Astrocyte of the hippocampus (primary cell): ENCODE measurements around the gene SLAIN2.

Experiments used
- DNase-seq: peaks from one replicate; pipeline ENCODE4 v3.0.0; 2011; ENCODE audit warnings: low read depth, low spot score

The SLAIN2 gene

DNA sequence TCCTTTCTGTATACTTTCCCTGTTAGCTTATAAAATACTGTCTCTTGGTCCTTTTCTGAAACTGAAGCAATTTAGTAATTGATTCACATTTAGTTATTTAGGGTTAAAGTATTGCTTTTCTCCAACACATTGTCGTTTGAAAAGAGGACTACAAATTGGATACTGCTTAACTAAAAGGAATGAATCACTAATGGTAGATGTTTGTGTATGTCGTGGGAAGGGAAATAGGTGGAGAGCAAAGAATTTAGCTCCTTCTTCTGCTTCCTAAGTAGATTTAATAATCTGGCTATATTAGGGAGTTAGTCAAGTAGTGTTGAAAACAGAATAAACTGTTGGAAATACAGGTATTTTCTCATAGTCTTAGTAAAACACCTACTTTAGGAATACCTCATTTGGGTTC, 27.9 kb downstream of the SLAIN2 start:
- no peak for DNase-seq

DNA sequence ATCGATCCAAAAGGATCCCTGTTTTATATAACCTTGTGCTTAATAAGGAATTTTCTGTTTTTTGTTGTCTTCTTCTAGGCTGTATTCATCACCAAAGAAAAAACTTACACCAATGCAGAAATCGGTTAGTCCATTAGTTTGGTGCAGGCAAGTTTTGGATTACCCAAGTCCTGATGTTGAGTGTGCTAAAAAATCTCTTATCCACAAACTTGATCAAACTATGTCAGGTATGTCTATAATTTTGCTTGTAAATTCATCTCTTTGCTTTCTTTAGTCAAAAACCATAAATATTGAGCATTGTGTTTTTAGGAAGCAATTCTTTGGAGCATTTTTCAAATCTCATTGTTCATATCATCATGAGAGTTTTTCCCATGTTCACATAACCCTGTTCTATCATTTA, 28.4 kb downstream of the SLAIN2 start:
- no peak for DNase-seq

DNA sequence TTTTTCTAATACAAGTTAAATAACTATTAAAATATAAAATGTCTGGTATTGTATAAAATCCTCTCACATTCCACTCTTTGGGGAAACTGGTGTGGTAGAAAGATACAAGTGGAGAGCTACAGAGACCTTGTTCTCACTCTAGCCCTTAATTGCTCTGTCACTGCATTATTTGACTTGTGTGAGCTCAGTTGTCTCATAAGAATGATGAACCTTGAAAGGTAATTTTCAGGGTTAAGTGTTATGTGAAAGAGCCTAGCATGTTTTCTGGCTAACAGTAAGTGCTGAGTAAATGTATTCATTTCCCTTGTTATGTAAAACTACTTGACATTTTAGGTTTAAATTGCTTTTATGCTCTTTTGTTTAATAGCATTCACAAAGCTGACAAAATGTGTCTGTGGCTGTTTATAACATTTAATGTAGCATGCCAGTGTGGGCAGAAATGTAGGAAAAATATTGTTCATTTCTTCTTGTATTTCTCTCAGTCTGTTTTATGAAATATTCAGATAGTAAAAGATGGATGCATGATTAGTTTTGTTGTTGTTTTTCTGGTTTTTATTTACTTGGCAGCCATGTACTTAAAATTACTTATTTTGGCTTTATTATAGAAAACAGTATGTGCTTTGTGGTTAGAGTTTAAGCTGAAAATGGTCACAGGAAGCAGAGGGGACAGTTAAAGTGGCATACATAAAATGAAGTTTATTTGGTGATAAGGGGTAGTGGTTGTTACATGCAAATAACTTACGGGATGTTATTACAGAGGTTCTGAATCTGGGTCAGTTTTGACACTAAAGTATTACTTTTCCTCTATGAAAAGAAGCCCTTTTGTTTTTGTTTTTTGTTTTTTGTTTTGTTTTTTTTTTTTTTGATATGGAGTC, 29.2 kb downstream of the SLAIN2 start:
- no peak for DNase-seq

DNA sequence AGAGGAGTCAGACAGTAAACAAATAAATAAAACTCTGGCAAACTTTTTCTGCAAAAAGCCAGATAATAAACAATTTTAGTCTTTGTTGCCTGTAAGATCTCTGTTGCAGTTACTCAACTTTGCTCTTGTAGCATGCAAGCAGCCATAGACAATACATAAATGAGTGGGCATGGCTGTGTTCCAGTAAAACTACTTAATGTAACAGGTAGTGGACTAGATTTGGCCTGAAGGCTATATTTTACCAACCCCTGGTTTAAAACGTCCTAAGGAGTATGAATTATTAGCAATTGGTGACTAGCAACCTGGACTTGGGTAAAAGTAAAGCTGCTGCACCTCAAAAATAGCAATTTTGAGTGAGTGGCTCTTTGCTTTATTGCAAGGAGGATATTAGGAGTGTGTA, 30.9 kb downstream of the SLAIN2 start:
- no peak for DNase-seq

DNA sequence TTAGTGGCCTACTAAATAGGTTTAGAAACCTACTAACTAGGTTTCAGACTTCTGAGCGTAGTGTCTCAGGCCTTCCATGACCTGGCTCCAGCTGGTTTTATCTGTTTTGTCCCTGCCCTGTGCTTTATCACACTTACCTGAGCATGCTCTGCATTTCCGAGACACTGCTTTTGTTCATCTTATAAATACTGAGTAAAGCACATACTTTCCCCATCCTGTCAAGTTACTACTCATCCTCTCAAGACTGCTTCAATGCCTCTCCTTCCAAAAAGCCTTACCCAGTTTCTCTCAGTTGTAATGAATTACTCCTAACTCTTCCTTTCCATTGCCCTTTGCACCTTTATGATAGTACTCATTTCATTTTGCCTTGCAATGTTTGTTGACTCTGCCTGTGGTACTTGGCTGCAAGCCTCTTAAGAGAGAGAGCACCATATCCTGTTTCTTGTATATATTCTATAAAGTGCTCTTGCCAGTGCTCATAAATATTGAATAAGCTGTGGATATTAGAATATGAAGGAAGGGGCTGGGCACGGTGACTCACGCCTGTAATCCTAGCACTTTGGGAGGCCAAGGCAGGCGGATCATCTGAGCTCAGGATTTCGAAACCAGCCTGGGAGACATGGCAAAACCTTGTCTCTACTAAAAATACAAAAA, 34.4 kb downstream of the SLAIN2 start:
- DNase-seq: peak; percentile 53

DNA sequence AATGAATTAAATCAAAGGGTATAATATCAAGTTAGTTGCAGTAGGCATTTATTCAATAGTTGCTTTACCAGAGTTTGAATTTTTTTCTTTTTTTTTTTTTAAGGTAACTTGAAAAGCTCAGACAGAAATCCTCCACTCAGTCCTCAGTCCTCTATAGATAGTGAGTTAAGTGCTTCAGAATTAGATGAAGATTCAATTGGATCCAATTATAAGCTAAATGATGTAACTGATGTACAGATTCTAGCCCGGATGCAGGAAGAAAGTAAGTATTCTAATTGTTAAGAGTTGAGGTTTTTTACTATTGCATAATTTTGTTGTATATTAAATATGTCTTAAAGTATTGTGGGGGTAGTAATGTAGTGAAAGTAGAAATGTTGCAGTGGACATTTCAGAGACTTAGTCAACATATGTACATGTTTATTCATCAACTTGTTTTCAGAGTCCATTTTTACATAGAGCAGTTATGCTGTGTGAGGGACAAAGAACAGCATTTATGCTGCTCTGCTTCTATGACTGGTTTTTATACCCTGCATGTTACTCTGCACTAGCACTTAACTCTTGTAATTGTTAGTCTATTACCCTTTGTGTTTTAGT, 38.4 kb downstream of the SLAIN2 start:
- no peak for DNase-seq

DNA sequence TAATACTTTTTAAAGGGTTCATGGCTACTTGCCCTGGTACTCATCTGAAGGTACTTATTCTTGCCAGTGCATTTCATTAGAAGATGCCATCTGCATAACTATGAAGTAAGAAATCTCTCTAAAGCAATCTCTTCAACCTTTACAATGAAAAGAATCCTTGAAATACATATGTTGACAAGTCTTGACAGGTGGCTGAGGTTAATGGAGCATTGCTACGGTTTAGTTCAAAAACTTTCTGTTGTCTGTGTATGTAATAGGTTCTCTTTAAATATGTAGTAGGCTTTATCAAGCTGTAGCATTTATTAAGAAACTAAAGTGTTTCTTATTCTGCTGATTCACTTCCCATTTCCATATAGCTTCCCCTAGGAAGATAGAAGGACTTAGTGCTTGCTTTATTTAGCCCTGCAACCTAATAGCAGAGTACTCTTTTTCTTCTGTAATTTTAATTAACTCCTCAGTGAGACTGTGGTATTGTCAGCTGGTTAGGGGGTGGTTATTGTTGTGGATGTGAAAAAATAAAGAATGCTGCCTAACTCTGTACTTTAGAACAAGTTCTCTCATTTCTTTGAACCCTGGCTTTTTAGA, 39.3 kb downstream of the SLAIN2 start:
- DNase-seq: no peak

DNA sequence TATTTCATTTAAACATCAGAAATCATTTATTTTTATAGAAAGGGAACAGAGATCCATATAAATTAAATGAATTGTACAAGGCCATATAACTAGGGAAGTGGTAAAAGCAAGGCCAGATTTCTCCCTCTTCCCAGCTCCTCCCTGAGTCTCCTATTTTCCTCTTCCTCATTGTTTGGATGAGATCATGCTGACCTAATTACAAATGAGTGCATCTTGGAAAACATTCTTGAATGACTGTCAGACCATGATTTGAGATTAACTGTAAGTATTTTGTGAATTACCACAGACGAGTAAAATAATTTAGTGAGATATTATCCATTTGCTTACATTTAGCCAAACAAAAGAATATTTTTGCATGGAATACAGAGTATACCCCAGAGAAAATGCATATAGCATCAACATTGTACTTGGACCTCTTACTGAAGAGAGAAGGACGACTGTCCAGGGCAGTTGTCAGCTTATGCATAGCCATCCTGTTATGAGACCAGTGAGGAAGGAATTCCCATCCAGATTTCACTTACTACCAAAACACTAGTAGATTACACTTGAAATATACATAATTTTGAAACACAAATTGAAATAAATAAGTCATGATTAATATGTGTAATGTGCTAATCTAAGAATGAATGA, 47.3 kb downstream of the SLAIN2 start:
- peak; percentile 39 for DNase-seq

DNA sequence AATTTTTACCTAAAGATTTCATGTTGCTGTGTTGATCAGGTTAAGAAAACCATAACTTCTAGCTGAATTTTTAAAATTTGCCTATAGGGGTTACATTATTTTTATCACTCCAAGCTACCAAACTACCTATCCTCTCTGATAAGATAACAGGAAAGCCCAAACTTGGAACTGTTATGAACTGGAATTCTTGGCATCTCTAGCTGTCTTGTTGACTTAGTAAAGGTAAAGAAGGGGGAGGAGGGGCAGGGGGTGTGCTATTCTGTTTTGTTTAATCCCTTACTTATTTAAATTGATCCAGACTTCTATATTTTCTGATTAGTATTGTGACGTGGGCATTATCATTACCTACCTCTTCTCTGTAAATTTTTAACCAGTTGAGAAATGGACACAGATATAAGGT, 54.7 kb downstream of the SLAIN2 start:
- no peak for DNase-seq

DNA sequence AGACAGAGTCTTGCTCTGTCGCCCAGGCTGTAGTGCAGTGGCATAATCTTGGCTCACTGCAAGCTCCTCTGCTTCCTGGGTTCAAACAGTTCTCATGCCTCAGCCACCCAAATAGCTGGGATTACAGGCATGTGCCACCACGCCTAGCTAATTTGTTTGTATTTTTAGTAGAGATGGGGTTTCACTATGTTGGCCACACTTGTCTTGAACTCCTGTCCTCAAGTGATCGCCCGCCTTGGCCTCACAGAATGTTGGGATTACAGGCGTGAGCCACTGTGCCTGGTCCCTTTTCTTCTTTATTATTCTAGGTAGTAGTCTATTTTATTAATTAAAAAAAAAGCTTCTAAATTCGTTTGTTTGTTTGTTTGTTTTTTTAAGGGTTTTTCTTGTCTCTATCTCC, 59.1 kb downstream of the SLAIN2 start:
- no peak for DNase-seq

DNA sequence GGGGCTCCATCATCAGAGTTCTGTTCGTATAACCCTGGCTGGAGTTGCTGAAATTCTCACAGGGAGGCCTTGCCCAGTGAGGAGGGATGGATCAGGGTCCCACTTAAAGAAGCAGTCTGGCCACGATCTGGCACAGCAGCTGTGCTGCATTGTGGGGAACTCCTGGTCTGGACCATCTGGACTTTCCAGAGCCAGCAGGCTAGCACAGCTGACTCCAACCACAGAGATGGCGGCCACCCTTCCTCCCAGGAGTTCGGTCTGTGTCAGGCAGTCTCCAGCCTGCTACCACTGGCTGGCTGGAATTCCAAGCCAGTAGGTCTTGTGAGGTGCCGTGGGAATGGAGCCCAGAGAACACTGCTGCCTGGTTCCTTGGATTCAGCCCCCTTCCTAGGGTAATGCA, 62.0 kb downstream of the SLAIN2 start:
- no peak for DNase-seq

DNA sequence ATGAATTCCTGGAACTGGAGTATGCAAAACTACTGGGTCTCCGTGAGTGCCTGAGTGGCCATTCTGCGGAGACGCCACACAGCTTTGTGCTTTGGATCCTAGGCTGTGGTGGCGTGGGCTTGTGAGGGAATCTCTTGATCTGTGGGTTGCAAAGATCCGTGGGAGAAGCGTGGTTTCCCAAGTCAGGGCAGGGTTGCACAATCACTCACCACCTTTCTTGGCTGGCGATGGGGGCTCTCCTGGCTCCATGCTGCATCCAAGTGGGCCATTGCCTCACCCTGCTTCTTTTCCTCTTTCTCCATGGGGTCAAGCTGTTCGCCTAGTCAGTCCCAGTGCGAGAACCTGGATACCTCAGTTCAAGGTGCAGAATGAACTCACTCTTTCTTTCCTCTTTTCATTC, 62.5 kb downstream of the SLAIN2 start:
- DNase-seq: no peak

DNA sequence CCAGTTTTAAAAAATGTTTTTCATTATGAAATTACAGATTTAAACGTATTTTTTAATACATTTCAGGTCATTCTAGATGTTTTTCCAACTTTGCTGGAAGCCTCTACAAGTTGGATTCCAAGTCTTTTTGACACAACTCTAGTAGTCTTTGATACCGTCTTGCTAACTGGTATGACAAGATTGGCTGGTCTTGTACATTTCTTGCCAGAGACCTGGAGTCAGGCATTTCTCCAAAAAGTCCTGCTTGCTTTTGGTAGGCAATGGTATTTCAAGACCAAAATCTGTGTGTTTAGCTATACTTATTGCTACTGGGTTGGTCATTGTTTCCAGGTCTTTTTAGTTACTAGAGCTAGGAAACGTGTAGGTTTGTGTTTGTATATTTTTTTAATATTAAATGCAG, 64.6 kb downstream of the SLAIN2 start:
- DNase-seq: no peak

DNA sequence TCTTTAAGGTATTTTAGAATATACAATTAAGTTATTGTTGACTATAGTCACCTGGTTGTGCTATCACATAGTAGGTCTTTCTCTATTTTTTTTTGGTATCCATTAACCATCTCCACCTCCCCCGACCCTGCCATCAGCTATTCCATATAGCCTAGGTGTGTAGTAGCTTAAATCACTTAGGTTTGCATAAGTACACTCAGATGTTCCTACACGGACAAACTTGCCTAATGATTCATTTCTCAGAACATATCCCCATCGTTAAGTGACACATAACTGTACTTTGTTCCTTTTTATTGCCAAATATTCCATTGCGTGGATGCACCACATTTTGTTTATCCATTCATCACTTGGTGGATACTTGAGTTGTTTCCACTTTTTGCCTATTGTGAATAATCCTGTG, 67.9 kb downstream of the SLAIN2 start:
- no peak for DNase-seq

DNA sequence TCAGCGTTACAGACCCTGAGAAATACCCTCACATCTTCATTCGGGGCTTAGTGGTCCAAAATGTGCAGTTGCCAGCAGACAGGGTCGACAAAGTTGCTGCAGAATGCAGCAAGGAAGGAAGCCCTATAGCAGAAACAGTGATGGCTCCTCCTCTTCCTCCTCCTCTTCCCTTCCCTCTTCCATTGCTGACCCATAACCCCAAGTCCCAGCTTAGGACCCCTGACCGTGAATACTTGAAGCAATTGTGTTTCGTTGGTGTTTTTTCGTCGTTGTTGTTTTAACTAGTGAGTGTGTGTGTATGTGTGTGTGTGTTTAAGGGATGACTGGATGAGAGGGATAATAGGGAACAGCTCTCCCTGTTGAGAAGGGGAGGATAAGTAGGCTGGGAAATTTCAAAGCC, 69.5 kb downstream of the SLAIN2 start:
- DNase-seq: no peak

DNA sequence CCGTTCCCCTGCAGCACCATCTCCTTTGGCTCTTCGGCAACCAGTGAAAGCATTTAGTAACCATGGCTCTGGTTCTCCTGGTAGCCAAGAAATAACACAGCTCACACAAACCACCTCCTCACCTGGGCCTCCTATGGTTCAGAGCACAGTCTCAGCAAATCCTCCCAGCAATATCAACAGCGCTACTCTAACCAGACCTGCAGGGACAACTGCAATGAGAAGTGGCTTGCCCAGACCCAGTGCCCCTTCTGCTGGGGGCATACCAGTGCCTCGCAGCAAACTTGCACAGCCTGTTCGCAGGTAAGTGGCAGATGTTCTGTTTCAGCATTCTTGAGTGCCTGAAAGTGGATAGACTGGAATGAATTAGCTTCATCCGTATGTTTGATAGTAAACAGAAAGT, 78.8 kb downstream of the SLAIN2 start:
- no peak for DNase-seq

DNA sequence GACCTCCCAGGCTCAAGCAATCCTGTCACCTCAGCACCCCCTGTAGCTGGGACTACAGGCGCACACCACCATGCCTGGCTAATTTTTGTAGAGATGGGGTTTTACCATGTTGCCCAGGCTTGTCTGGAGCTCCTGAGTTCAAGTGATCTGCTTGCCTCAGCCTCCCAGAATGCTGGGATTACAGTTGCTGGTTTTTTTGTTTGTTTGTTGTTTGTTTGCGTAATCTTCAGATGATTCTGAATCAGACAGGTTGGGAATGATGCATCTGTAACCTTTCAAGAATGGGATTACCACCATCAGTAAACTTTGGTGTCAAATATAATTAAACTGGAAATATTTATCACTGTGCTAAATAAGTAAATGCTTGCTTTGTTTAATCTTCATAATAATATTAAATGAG, 79.8 kb downstream of the SLAIN2 start:
- no peak for DNase-seq

DNA sequence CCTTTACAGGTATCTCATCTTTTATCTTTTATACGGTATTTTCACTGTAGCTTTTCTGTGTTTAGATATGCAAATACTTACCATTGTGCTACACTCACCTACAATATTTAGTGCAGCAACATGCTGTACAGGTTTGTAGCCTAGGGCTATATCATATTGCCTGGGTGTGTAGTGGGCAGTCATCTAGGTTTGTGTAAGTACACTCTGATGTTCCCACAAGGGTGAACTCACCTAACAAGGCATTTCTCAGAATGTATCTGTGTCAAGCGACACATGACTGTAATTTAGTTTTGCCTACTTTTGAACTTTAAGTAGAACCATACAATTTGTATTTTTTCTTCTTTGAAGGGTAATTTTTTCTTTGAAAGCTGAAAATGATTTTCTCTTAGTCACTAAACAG, 87.6 kb downstream of the SLAIN2 start:
- no peak for DNase-seq

DNA sequence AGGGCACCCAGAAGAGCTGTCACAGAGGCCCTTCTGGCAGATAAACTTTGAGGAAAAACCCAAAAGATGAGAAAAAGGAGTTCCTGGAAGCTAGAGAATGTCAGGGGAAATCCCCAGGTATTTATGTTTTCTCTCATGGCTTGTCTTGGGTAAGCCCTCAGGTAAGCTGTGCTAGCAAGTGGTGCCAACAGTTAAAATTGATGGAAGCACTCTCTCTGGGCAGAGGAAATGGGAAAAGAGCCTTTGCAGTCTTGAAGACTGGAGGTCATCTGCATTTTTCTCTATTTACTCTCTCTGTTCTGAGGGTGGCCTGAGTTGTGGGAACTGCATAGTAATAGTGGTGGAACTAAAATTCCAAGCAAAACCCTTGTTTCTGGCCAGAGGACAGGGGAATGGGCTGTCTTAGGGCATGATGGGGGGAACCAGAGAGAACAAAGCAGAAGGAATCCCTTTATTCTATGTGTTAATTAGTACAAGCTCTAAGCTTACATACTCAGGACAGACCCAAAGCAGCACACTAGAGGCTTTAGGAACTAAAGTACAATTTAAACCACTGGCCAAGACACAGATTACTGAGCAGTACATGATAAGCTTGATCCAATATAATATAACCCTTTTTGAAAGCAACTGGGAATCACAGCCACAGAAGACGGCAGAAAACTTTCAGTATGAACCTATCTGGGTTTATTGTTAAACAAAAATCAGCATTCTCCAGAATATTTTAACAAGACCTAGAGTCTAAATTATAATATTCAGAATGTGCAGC, 88.6 kb downstream of the SLAIN2 start:
- peak; percentile 4 for DNase-seq

DNA sequence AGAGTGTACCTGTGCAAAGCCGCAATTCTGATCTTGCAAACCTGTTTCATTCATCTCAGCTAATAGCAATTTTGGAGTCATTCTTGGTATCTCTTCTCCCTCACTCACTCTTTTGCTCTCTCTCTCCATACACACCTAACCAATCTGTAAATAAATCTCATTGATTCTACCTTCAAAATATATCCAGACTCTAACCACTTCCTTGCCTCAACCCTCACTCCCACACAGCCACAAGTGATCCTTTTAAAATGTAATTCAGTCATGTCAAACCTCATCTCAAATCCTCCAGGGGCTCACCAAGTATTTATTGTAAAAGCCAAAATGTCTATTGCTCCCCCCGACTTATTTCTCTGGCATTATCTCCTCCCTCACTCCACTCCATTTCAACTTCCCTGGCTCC, 90.1 kb downstream of the SLAIN2 start:
- no peak for DNase-seq

DNA sequence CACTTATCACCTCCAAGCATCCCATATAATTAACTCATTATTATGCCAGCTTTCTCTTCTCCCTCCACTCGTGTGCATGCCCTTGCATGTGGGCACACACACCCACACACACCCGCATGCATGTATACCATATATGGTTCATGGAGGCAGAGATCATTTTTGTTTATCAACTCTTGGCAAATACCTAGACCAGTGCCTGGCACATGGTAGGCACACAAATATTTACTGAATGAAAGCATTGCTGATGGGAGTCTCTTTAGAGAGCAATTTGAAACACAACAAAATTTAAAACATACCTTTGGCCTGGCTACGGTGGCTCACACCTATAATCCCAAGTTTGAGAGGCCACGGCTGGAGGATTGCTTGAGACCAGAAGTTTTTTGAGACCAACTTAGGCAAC, 90.7 kb downstream of the SLAIN2 start:
- DNase-seq: no peak
